CD4-positive, alpha-beta T cell treated with Interferon gamma for 1 hour (primary cell): ENCODE data around the gene SYMPK.
A peak's percentile ranks its signal among the peaks of the same experiment; 100 is the strongest.
"Not testable (repeated sequence)": the region's sequence is repeated elsewhere in the genome, so short reads cannot be mapped to it uniquely, and the experiment has no call there.

Experiments
- DNase-seq: peaks from one replicate; pipeline ENCODE4 v3.0.0-alpha.2; 2020

SYMPK gene

GRCh38 chr19:45862564-45863334, at the start of gene SYMPK:
Gene SYMPK, minus strand, starts transcription at chr19:45863147. Its CDS starts 8,652 bp downstream, at chr19:45854495.
- peak; percentile 99 for DNase-seq

DNA sequence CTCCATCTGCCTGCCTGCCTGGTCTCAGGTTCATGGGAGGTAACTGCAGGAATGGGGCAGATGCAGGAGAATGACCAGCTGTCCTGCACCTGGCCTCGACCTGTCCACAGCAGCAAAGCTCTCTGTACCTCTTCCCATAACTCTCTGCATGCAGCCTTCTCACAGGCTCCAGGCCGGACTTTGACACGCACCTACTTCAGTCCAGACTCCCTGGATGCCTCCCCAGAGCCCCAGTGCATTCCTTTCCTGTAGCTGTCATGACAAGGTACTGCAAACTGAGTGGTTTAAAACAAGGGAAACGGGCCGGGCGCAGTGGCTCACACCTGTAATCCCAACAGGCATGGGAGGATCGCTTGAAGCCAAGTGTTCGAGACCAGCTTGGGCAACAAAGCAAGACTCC, 48.3 kb upstream of the SYMPK start:
- no peak for DNase-seq

GRCh38 chr19:45908956-45909355, 46.0 kb upstream of the SYMPK start:
- DNase-seq: no peak

- no peak for DNase-seq
These were observed 43.3 kb upstream of the SYMPK start for GRCh38 chr19:45906221-45906620.

DNA sequence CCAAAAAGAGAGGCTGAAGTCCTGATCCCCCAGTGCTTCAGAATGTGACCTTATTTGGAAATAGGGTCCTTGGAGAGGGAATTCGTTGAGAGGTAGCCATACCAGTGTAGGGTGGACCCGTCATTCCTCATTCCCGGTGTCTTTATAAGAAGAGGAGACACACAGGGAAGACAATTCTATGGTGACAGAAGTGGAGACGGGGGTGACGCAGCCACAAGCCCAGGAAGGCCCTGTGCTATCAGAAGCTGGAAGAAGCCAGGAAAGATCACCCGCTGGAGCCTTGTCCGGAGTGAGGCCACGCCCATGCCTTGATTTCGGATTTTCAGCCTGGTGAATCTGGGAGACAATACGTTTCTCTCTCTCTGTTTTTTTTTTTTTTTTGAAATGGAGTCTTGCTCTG, 42.1 kb upstream of the SYMPK start:
- no peak for DNase-seq

- DNase-seq: peak; percentile 99
These were observed 40.0 kb upstream of the SYMPK start for GRCh38 chr19:45902651-45903625.

GRCh38 chr19:45901912-45902650, 39.1 kb upstream of the SYMPK start, which contains the start of gene MYPOP:
Gene MYPOP, minus strand, starts transcription at chr19:45902613. Its CDS starts 840 bp downstream, at chr19:45901773.
- DNase-seq: no peak

- DNase-seq: peak; percentile 44
These were observed 38.5 kb upstream of the SYMPK start for GRCh38 chr19:45901432-45901911.

DNA sequence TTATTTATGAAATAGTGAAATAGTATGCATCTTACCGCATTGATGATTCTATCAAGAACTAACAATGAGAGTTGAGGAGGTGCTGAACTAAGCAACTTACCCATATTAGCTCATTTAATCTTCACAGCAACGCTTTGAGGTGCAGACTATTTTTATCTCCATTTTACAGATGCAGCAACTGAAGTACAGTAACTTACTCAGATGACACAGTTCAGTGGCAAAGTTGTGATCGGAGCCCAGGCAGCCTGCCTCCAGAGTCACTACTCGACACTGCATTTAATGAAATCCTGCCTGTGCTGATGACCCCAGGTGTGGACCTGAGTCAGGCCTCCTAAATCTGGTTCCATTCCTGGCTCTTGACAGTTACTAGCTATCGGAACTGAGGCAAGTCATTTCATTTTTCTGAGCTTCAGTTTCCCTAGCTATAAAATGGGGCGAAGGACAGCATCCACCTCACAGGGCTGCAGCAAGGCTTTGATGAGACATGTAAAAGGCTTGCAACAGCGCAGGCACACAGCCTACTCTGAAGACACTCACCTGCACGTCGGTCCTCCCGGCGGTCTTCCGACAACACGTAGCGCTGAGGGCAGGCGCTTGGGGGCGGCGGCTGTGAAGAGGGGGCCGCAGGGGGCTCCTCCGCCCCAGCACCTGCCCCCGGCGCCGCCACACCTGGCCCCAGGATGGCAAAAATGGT, 37.9 kb upstream of the SYMPK start:
- DNase-seq: no peak

- no peak for DNase-seq
These were observed 37.1 kb upstream of the SYMPK start for GRCh38 chr19:45899919-45900589.

DNA sequence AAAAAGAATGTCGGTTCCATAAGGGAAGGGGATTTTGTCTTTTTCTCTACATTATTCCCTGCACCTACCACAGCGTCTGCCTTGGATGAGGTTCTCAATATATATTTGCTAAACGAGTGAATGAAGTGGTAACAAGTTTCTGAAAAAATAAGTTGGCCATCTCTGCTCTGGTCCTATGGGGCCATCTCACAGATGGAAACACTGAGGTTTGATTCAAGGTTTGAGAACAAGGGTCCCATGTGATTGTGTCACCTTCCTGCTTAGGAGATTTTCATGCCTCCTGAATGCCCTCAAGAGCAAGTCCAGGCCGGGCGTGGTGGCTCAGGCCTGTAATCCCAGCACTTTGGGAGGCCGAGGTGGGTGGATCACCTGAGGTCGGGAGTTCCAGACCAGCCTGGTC, 36.3 kb upstream of the SYMPK start:
- DNase-seq: no peak

DNA sequence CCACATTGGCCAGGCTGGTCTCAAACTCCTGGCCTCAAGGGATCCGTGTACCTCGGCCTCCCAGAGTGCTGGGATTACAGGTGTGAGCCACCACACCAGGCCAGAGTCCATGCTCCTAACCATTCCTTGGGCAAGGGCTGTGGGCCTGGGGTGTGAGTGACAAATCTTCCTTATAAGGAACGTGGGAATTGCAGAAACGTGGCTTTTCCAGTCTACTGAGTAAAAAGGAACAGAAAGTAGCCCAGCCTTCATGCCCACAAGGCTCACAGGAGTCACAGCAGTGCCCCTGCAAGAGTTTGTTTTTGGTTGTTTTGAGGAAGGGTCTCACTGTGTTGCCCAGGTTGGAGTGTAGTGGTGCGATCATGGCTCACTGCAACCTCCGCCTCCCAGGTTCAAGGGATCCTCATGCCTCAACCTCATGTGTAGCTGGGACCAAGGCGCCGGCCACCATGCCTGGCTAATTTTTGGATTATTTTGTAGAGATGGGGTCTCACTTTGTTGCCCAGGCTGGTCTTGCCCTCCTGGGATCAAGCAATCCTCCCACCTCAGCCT, 34.4 kb upstream of the SYMPK start:
- DNase-seq: no peak

GRCh38 chr19:45895983-45896599, 33.1 kb upstream of the SYMPK start:
- DNase-seq: not testable (repeated sequence)

- no peak for DNase-seq
These were observed 32.6 kb upstream of the SYMPK start for GRCh38 chr19:45895519-45895972.

GRCh38 chr19:45890877-45891276, 27.9 kb upstream of the SYMPK start:
- no peak for DNase-seq

DNA sequence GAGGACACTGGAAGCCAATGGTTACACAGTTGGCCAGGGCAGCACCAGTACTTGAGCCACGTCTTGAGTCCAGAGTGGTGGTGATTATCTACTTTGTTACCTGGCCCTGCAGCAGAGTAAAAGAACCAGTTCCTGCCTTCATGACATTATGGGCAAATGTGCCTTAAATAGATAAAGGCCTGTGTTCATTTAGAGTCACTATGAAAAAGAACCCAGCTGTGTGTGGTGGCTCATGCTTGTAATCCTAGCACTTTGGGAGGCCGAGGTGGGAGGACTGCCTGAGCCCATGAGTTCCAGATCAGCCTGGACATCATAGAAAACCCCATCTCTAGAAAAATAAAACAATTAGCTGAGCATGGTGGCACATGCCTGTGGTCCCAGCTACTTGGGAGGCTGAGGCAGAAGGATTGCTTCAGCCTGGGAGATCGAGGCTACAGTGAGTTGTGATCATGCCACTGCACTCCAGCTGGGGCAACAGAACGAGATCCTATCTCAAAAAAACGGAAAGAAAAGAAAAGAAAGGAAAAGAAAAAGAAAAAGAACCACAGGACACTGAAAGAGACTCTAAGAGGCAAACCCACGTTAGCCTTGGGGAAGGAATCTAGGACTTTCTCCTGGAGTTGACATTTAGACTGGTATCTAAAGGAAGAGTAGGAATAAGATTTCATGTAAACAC, 26.4 kb upstream of the SYMPK start:
- no peak for DNase-seq

- no peak for DNase-seq
These were observed 24.3 kb upstream of the SYMPK start for GRCh38 chr19:45887200-45887710.

DNA sequence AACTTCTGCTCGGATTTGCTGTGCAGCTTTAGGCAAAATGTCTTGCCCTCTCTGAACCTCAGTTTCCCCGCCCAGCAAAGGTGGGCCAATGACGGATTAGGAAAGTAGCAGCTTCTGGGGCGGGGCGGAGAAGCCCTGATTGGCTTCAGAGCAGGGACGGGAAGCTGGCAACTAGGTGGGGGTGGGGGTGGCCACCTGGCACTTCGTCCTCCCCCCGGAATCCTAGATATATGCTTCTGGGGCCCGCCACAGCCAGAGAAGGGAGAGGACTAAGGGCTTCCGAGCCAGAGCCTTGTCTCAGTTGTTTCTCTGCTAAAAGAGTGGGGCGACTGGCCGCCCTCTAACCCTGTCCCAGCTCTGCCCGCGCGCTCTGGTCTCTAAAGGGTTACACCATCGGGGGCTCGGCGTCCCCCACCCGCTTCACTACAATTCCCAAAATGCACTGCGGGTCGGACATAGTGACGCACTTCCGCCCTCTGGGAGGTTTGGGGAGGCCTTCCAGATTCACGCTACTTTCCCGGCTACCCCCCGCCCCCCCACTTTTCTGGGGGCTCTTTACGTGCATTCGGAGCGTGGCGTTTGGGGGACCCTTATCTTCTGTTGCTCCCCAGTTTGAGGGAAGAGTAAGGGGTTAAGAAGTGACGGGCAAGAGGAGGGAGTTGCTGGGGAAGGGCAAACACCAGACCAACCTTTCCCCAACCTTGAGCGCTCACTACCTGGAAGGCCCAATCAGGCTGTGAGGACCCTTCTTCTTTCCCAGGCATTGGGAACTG, 23.7 kb upstream of the SYMPK start:
- DNase-seq: peak; percentile 90
